Measurements from ENCODE around the gene FAM20A.
"Not testable (repeated sequence)": the region's sequence is repeated elsewhere in the genome, so short reads cannot be mapped to it uniquely, and the experiment has no call there.

The FAM20A gene

GRCh38 chr17:68518063-68518815 is 82.9 kb downstream of the FAM20A start:
- DNase-seq = no peak

DNA sequence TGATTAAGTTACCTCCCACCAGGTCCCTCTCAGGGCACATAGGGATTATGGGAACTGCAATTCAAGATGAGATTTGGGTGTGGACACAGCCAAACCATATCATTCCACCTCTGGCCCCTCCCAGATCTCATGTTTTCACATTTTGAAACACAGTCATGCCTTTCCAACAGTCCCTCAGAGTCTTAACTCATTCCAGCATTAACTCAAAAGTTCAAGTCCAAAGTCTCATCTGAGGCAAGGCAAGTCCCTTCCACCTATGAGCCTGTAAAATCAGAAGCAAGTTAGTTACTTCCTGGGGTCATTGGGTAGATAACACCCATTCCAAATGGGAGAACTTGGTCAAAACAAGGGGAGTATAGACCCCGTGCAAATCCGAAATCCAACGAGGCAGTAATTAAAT is 83.6 kb downstream of the FAM20A start:
- not testable (repeated sequence) for DNase-seq

DNA sequence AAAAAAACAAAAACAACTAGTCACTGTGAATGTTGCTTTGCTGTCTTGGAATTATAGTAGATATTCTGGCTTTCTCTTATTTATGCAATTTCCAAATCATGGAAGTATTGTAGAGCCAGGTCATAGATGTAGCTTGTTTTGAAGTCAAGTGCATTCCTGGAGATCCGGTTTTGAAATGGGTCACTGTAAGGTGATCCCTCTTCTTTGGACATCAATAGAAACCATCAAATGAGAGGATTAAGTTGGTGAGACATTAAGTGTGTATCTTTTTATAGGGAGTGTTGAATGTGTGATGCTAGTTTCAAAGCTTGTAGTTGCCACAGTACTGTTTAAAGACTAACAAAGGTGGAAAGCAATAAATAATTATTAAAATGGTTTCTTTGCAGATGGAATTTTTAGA is 84.4 kb downstream of the FAM20A start:
- DNase-seq = no peak

- no peak for DNase-seq
Measured at GRCh38 chr17:68514831-68515635, 86.1 kb downstream of the FAM20A start.

DNA sequence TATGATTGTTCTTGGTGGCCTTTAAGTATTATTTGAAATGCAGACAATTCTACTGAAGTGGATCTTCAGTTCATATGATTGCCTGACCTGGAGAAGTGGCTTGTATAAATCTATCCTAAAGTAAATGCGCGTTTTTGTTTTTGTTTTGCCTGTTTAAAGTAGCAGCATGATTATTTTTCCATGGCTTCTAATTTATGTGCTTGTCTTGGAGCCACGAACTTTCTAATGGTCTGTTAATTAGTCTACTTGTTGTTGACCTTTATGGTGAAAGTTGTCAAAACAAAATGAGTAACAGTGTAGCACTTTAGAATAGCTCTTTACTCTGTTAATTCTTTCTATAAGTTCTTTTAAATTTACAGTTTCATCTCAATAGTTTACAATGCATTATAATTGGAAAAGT is 87.2 kb downstream of the FAM20A start:
- peak; percentile 39 for DNase-seq

DNA sequence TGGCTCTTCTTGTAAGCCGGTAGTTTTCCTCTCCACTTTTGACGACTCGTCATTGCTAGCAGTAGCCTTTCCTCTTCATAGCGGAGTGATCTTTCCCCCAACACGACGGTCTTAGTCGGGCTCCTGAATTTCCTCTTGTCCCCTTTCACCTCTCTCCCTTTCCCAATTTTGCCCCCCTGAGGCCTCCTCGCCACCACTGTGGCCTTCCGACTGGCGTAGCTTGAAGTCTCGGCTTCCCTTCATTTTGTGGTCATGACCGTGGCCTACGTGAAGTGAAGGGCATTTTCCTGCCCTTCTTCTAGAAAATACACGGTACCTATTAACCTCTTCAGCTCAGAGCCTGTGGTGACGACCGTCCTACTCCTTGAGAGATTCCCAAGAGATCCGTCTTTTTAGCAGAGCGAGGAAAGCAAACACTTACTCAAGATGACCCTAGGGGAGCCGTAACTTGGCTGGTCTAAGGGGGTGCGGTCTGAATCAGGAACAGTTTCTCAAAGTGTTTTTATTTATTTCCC is 88.2 kb downstream of the FAM20A start:
- DNase-seq = peak; percentile 21

GRCh38 chr17:68512247-68512959 is 88.8 kb downstream of the FAM20A start, which contains the start of gene PRKAR1A:
Gene PRKAR1A (plus strand): TSS chr17:68512430. CDS start chr17:68515400, 2,970 bp downstream.
- peak; percentile 91 for DNase-seq

GRCh38 chr17:68511671-68512246 is 89.4 kb downstream of the FAM20A start:
- DNase-seq = peak; percentile 80

DNA sequence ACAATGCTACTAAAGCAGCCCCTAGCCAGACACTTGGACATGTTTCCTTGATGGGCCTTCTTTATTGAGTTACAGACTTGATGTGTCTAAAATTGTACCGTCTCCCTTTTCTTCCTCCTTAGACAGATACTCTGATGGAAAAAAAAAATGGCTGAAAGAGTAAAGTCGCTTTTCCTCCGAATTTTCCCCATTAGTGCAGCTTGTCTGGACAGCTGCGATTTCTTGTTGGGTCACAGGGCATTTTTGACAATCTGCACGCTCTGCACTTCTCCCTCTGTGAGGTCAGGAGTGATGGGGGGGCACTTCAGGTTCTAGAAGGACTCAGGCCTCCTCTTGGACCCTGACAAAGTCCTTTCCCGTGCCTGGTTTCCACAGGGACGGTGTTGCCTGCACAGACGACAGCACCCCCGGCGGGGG is 89.9 kb downstream of the FAM20A start:
- DNase-seq = peak; percentile 23

GRCh38 chr17:68509141-68510057 is 91.8 kb downstream of the FAM20A start:
- peak; percentile 18 for DNase-seq

DNA sequence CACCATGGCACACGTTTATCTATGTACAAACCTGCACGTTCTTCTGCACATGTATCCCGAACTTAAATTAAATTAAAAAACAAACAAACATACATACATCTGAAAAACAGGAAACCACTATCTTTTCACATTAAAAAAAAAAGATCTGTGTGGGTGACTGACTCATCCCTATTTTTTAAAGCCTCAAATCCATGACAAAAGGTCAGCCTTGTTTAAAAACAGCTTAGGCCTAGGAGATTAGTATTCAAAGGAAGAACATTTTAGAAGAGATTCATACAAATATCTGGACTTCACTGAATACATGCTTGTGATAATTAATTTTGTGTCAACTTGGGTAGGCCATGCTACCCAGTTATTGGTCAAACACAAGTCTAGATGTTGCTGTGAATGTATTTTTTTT is 93.6 kb downstream of the FAM20A start:
- no peak for DNase-seq

DNA sequence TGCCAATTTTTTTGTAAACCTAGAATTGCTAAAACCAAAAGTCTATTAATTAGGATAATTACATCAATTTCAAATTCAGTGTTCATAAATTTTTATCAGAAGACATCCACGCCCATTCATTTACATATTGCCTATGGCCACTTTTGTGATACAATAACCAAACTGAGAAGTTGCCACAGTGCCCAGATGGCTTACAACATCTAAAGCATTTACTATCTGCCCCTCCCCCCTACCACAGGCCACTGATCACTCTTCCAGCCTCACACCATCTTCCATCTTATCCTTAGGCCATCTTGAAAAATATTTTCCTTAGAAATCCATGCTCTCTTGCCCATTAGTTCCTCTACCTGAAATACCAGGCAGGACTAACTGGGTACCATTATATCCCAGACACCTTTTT is 95.2 kb downstream of the FAM20A start:
- no peak for DNase-seq

DNA sequence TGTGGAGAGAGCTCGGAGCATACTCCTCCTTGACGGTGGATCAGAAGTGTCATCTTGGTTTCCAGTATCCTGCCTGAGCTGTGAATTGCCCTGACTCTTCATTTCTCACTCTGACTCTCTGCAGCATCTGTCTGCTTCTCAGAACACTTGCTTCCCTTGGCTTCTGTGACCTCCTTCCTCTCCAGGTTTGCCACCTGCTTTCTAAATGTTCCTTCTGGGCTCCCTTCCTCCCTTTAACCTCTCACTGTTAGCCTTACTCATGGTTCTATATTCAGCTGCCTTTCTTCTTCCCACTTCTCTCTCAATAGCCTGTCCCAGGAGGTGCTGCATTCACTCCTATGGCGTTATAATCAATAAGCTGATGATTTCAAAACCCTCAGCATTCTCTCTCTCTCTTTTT is 100.1 kb downstream of the FAM20A start:
- no peak for DNase-seq

DNA sequence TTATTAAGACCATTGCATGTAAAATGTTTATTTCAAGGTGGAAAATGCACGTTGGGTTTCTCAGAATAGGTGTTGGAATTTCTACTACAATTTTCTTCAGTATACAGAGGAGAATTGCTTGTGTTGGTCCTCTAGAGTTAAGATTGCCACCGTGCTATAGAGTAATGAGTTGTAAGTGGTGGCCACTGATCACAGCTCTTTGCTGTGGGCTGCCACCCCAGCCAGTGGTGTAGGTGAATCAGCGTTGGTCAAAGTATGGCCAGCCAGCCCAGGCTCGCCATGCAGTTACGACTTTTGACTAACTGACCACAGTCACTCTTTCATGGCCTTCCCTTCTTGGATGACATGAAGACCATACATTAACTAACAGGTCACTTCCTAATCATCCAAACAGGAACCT is 101.6 kb downstream of the FAM20A start:
- DNase-seq = no peak

GRCh38 chr17:68498479-68499326 is 102.5 kb downstream of the FAM20A start:
- no peak for DNase-seq

DNA sequence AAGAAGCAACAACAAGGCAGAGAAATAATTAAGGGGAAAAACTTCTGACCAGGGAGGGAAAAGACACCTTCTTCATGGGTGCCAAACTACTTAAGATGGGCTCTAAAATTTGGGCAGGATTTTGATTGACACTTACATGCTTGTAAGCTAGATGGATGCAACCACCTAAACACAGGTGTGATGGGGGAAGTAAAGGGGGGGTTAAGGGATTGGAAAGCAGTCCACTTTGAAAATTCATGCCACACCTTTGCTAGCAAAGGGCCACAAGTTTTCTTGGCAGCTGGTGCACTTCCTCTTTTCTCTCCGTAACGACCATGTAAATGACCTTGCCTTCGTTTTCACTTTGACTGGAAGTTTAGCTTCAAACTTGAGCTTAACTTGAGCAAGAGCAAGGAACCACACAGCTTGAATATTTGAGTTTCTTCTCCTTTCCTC is 103.3 kb downstream of the FAM20A start:
- DNase-seq = no peak

GRCh38 chr17:68495081-68495480 is 106.1 kb downstream of the FAM20A start:
- DNase-seq = no peak

GRCh38 chr17:68492394-68493054 is 108.6 kb downstream of the FAM20A start:
- DNase-seq = not testable (repeated sequence)

GRCh38 chr17:68491381-68492231 is 109.6 kb downstream of the FAM20A start:
- peak; percentile 14 for DNase-seq

All from NCI-H1105 treated with DMSO at 0.1 percent for 48 hours (cell line).